ENCODE data around the gene CLEC16A.

DNA sequence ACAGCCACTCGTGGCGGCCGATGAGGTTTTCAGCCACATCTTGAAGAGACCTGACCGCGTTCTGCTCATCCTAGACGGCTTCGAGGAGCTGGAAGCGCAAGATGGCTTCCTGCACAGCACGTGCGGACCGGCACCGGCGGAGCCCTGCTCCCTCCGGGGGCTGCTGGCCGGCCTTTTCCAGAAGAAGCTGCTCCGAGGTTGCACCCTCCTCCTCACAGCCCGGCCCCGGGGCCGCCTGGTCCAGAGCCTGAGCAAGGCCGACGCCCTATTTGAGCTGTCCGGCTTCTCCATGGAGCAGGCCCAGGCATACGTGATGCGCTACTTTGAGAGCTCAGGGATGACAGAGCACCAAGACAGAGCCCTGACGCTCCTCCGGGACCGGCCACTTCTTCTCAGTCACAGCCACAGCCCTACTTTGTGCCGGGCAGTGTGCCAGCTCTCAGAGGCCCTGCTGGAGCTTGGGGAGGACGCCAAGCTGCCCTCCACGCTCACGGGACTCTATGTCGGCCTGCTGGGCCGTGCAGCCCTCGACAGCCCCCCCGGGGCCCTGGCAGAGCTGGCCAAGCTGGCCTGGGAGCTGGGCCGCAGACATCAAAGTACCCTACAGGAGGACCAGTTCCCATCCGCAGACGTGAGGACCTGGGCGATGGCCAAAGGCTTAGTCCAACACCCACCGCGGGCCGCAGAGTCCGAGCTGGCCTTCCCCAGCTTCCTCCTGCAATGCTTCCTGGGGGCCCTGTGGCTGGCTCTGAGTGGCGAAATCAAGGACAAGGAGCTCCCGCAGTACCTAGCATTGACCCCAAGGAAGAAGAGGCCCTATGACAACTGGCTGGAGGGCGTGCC, 37.2 kb upstream of the CLEC16A start:
- no peak for TF ChIP-seq RAD21 (CRISPR knock-in tag; conservative IDR thresholded peaks at IDR 0.05 in 1 of 2, IDR thresholded peaks at IDR 0.05 in 1 of 2)
- TF ChIP-seq, protein P1, sequence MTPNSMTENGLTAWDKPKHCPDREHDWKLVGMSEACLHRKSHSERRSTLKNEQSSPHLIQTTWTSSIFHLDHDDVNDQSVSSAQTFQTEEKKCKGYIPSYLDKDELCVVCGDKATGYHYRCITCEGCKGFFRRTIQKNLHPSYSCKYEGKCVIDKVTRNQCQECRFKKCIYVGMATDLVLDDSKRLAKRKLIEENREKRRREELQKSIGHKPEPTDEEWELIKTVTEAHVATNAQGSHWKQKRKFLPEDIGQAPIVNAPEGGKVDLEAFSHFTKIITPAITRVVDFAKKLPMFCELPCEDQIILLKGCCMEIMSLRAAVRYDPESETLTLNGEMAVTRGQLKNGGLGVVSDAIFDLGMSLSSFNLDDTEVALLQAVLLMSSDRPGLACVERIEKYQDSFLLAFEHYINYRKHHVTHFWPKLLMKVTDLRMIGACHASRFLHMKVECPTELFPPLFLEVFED (CRISPR knock-in tag; conservative IDR thresholded peaks at IDR 0.05), result no peak
- no peak for TF ChIP-seq LCOR (CRISPR knock-in tag; IDR thresholded peaks at IDR 0.05)
- no peak for TF ChIP-seq IRF9 (tag; IDR thresholded peaks at IDR 0.05)
- TF ChIP-seq AFF1 (IDR thresholded peaks at IDR 0.05; ENCODE audit: low read depth in 1 of 2, partially characterized antibody in 2 of 2), result no peak
- TF ChIP-seq, protein P2, sequence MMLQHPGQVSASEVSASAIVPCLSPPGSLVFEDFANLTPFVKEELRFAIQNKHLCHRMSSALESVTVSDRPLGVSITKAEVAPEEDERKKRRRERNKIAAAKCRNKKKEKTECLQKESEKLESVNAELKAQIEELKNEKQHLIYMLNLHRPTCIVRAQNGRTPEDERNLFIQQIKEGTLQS (IDR thresholded peaks at IDR 0.05), result no peak
- TF ChIP-seq, protein P2 (CRISPR knock-in tag; conservative IDR thresholded peaks at IDR 0.05), result no peak
- no peak for TF ChIP-seq KDM1A (IDR thresholded peaks at IDR 0.05)
- TF ChIP-seq ID3 (CRISPR knock-in tag; IDR thresholded peaks at IDR 0.05), result no peak
- no peak for TF ChIP-seq ID3 (tag; IDR thresholded peaks at IDR 0.05)
- TF ChIP-seq TFAM (CRISPR knock-in tag; conservative IDR thresholded peaks at IDR 0.05), result no peak
- TF ChIP-seq ATF1 (CRISPR knock-in tag; IDR thresholded peaks at IDR 0.05), result no peak
- no peak for TF ChIP-seq ATF1 (tag; IDR thresholded peaks at IDR 0.05)
- no peak for TF ChIP-seq RBFOX2 (IDR thresholded peaks at IDR 0.05; ENCODE audit: low read depth, low read length)

All from K562 (cell line).